ENCODE measurements around the gene NAT10. TPM values are rescaled to one million over a fixed set of nuclear protein-coding genes. Genes with fewer than 3 reads are reported as not detected.

Gene NAT10
- total RNA-seq, 1 experiment from 2014 or later, result 103 TPM

DNA sequence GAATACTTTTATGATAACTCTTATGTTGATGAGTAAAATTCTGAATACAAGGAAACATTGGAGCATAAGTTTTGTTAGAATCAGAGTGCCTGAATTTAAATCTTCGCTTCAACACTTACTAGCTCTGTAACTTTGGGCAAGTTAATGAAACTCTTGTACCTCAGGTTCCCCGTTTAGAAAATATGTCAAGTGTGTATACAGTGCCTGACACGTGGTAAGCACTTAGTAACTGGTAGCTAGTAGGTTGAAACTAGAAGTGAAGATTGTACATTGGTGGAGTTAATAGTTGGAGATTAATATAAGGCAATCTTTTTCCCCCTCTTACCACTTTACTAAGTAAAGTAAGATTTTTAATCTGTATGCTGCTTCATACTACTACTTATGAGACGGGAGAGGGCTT, 24.8 kb upstream of the NAT10 start:
- no peaks in the 10 kb centered on the region for H3K23me2 ChIP-seq (ENCODE audit: insufficient read length, low read depth, low read length, poor library complexity, severe bottlenecking)
- no peaks in the 10 kb centered on the region for H3K27me3 Mint-ChIP-seq (ENCODE audit: low read depth)
- H3K9me3 Mint-ChIP-seq, result no peaks in the 10 kb centered on the region
- H3K4me2 ChIP-seq (ENCODE audit: insufficient read depth, insufficient read length, low read length), result no peak overlapping the region
- no peak overlapping the region for H2BK120ac ChIP-seq (ENCODE audit: low read depth, low read length, poor library complexity, severe bottlenecking)
- TF ChIP-seq, protein P1, sequence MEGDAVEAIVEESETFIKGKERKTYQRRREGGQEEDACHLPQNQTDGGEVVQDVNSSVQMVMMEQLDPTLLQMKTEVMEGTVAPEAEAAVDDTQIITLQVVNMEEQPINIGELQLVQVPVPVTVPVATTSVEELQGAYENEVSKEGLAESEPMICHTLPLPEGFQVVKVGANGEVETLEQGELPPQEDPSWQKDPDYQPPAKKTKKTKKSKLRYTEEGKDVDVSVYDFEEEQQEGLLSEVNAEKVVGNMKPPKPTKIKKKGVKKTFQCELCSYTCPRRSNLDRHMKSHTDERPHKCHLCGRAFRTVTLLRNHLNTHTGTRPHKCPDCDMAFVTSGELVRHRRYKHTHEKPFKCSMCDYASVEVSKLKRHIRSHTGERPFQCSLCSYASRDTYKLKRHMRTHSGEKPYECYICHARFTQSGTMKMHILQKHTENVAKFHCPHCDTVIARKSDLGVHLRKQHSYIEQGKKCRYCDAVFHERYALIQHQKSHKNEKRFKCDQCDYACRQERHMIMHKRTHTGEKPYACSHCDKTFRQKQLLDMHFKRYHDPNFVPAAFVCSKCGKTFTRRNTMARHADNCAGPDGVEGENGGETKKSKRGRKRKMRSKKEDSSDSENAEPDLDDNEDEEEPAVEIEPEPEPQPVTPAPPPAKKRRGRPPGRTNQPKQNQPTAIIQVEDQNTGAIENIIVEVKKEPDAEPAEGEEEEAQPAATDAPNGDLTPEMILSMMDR (conservative IDR thresholded peaks at IDR 0.05), result no peak
- H3K23ac ChIP-seq (ENCODE audit: insufficient read length, low read depth, low read length), result no peak overlapping the region
- no peak overlapping the region for H3K4me3 Mint-ChIP-seq
- no peak overlapping the region for H2BK5ac ChIP-seq (ENCODE audit: insufficient read length, low read length)
- no peak overlapping the region for H2BK20ac ChIP-seq (ENCODE audit: low read depth, low read length, poor library complexity, severe bottlenecking)
- DNase-seq, result no peak
- no peak overlapping the region for H3T11ph ChIP-seq (ENCODE audit: low read length)
- no peaks in the 10 kb centered on the region for H3K4me1 Mint-ChIP-seq
- no peak overlapping the region for H4K5ac ChIP-seq (ENCODE audit: insufficient read length, low read depth, low read length)
- H4K20me1 ChIP-seq (ENCODE audit: control insufficient read depth, insufficient read depth, insufficient read length), result no peaks in the 10 kb centered on the region
- no peak overlapping the region for H4K91ac ChIP-seq (ENCODE audit: insufficient read length, low read depth, low read length)
- H4K8ac ChIP-seq (replicated peaks; ENCODE audit: insufficient read length, low read depth, low read length), result no peak overlapping the region
- H3K56ac ChIP-seq (ENCODE audit: insufficient read length, low read depth, low read length), result no peak overlapping the region
- H3K27ac Mint-ChIP-seq, result no peak overlapping the region
- no peak overlapping the region for H3K27ac ChIP-seq (ENCODE audit: insufficient read length, low read depth, low read length)
- no peak overlapping the region for H3K9ac ChIP-seq (ENCODE audit: extremely low read depth, insufficient read length, low read length)
- H2AK5ac ChIP-seq (ENCODE audit: insufficient read length, low read length), result no peak overlapping the region
- no peak overlapping the region for H2BK12ac ChIP-seq (ENCODE audit: insufficient read length, low read depth, low read length)
- H3K79me1 ChIP-seq (ENCODE audit: insufficient read depth, low read depth, low read length, poor library complexity, severe bottlenecking), result peaks cover 4% of the 10 kb centered on the region
- H3K9me3 ChIP-seq (ENCODE audit: control insufficient read depth, low read depth, low read length), result no peaks in the 10 kb centered on the region
- no peaks in the 10 kb centered on the region; the same call in 1 of the 2 replicates for H3K79me2 ChIP-seq (ENCODE audit: insufficient read depth, low read length)
- H3K4ac ChIP-seq (ENCODE audit: low read depth, low read length), result no peak overlapping the region
- H3K18ac ChIP-seq (ENCODE audit: insufficient read length, low read depth, low read length), result no peak overlapping the region
- H2AFZ ChIP-seq (ENCODE audit: low read length), result no peak overlapping the region
- H3K27me3 ChIP-seq (ENCODE audit: insufficient read depth, low read length), result no peaks in the 10 kb centered on the region
- no peak overlapping the region for H3K14ac ChIP-seq (ENCODE audit: insufficient read depth, low read length)
- WGBS (ENCODE audit: extremely low coverage, insufficient read length, low lambda C conversion rate), result no CpG with 5 or more reads among the region's 4 CpGs
- no peaks in the 10 kb centered on the region for H3K4me1 ChIP-seq (ENCODE audit: insufficient read depth, low read length)
- H2BK15ac ChIP-seq (ENCODE audit: low read depth, low read length), result no peak overlapping the region
- peaks cover 56 to 89% (median 80%) of the 10 kb centered on the region in 3 experiments; a peak in 6 of 7 replicates for H3K36me3 Mint-ChIP-seq (ENCODE audit: insufficient read depth in 1 of 3, low read depth in 3 of 3)

Measured in H9 (cell line).